ENCODE data around the gene SLC25A13. TPM values are rescaled to one million over a fixed set of nuclear protein-coding genes. Genes with fewer than 3 reads are reported as not detected.
A peak's percentile ranks its signal among the peaks of the same experiment; 100 is the strongest.

Gene SLC25A13
- total and polyA plus RNA-seq, 2 experiments from 2014 or later: 4.8 to 19.1 TPM

DNA sequence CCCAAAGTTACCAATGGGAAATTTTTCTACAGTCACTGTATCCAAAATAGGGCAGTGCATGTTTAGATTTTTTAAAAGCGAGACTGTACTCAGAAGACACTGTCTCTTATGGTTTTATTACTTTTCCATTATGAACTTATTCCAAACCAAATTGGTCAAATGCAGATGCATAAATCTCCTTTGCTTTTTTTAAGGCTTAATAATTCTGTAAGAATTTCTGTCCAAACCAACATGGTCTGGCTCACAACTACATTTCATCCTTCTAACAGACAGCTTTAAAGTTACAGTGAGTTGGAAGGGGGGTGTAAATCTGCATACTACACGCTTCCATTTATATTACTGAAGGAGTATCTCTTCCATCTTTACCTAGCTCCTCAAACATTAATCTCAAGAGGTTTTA is 199.2 kb downstream of the SLC25A13 start:
- 65 to 79% methylated on average over 2 of the region's 2 CpGs for WGBS, 2 experiments (ENCODE audit: low coverage in 1 of 2, low lambda C conversion rate in 2 of 2, missing lambda C conversion rate in 2 of 2)

DNA sequence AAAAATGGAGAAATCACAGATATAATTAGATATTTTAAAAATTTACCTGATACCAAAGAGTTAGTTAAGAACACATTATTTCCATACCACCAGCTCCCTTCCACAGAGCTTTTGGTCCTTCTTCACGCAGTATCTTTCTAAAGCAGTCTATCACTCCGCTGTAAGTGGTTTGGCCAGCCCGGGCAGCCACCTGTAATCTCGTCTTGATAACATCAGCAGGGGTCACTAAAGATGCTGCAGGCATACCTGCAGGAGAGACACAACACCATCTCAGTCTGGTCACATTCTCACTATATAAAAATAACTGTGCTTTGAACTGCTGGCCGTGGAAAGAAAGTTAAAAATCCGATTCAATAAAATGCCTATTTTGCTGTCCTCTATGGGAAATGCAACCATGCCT is 200.1 kb downstream of the SLC25A13 start:
- H3K79me2 ChIP-seq (ENCODE audit: insufficient read depth): no peaks in the 10 kb centered on the region
- H4K20me1 ChIP-seq (ENCODE audit: insufficient read depth): no peaks in the 10 kb centered on the region
- H3K4me2 ChIP-seq (ENCODE audit: unreplicated experiment): no peak overlapping the region
- H3F3A ChIP-seq (ENCODE audit: insufficient read depth): no peaks in the 10 kb centered on the region
- no peak overlapping the region for H2AFZ ChIP-seq
- TF ChIP-seq EZH2phosphoT487 (IDR thresholded peaks at IDR 0.05; ENCODE audit: insufficient read depth, low read depth) (no peak), EZH2 (IDR thresholded peaks at IDR 0.05; ENCODE audit: insufficient read depth, poor library complexity, severe bottlenecking) (no peak)
- no peaks in the 10 kb centered on the region for H3K9me3 ChIP-seq (ENCODE audit: low read depth)
- DNase-seq: no peak
- H3K36me3 ChIP-seq (ENCODE audit: low read depth): no peaks in the 10 kb centered on the region
- H3K27ac ChIP-seq: no peak overlapping the region
- no peaks in the 10 kb centered on the region for H3K9me2 ChIP-seq (ENCODE audit: insufficient read depth)
- H3K27me3 ChIP-seq (replicated peaks; ENCODE audit: insufficient read depth): no peaks in the 10 kb centered on the region
- in situ Hi-C loops (cut with MboI): no loop called here
- no peaks in the 10 kb centered on the region for H3K4me1 ChIP-seq (ENCODE audit: insufficient read depth)
- H3K9ac ChIP-seq: no peak overlapping the region
- 90 to 93% methylated on average over 6 of the region's 6 CpGs for WGBS, 2 experiments (ENCODE audit: low coverage in 1 of 2, low lambda C conversion rate in 2 of 2, missing lambda C conversion rate in 2 of 2)
- H3K4me3 ChIP-seq: no peak overlapping the region

More for the DNA sequence above, 199.2 kb downstream of the SLC25A13 start:
- no peak for DNase-seq
- no peak for TF ChIP-seq EZH2 (IDR thresholded peaks at IDR 0.05; ENCODE audit: insufficient read depth, poor library complexity, severe bottlenecking)
- TF ChIP-seq EZH2phosphoT487 (IDR thresholded peaks at IDR 0.05; ENCODE audit: insufficient read depth, low read depth): no peak
- Histone ChIP-seq H3K27me3 (replicated peaks; ENCODE audit: insufficient read depth) (no peaks in the 10 kb centered on the region), H3K9ac (no peak overlapping the region), H2AFZ (no peak overlapping the region), H3F3A (ENCODE audit: insufficient read depth) (no peaks in the 10 kb centered on the region), H3K79me2 (ENCODE audit: insufficient read depth) (no peaks in the 10 kb centered on the region), H3K9me2 (ENCODE audit: insufficient read depth) (no peaks in the 10 kb centered on the region), H4K20me1 (ENCODE audit: insufficient read depth) (no peaks in the 10 kb centered on the region), H3K4me3 (no peak overlapping the region), H3K4me2 (ENCODE audit: unreplicated experiment) (no peak overlapping the region), H3K4me1 (ENCODE audit: insufficient read depth) (no peaks in the 10 kb centered on the region), H3K9me3 (ENCODE audit: low read depth) (no peaks in the 10 kb centered on the region), H3K36me3 (ENCODE audit: low read depth) (no peaks in the 10 kb centered on the region), H3K27ac (no peak overlapping the region)
- in situ Hi-C loops (cut with MboI): no loop called here

DNA sequence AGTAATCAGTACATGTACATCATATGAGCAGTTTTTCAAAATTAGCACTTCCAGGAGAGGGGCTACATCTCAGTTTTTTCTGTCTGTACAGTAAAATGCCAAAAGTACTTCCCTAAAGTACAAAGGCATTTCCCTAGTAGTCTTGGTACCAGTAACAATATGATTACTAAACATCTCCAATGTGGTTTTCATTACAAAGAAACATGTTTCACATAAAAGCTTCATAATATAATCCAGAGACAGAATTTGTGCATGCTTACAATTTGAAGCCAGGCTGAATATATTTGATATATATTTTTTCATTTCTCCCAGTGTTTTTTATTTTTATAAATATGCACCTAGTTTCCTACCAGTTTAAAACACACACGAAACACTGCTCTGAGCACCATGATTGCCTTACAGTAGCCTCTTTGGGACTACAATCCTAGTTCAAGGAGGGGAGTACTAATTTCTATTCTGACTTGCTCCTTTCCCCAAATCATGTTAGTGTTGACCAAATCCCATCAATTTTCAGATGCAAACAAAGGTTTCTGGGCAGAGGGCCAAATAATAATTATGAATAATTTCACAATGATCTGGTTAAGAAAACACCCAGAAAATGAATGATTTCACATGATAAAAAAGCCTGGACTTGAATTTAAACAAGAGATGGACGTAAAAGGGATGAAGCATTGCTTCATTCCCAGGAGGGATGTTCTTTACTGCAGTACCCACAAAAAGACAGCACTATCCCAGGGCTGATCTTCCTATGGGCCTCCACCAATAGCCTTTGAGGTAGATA is 201.3 kb downstream of the SLC25A13 start:
- H3K4me1 ChIP-seq (ENCODE audit: insufficient read depth): no peaks in the 10 kb centered on the region
- DNase-seq: peak; percentile 9
- no peak overlapping the region for H3K27ac ChIP-seq
- in situ Hi-C loops (cut with MboI): no loop called here
- H3F3A ChIP-seq (ENCODE audit: insufficient read depth): no peaks in the 10 kb centered on the region
- H3K4me2 ChIP-seq (ENCODE audit: unreplicated experiment): no peak overlapping the region
- no peaks in the 10 kb centered on the region for H4K20me1 ChIP-seq (ENCODE audit: insufficient read depth)
- H3K36me3 ChIP-seq (ENCODE audit: low read depth): no peaks in the 10 kb centered on the region
- H3K9ac ChIP-seq: no peak overlapping the region
- H3K27me3 ChIP-seq (replicated peaks; ENCODE audit: insufficient read depth): no peaks in the 10 kb centered on the region
- H3K79me2 ChIP-seq (ENCODE audit: insufficient read depth): no peaks in the 10 kb centered on the region
- no peaks in the 10 kb centered on the region for H3K9me2 ChIP-seq (ENCODE audit: insufficient read depth)
- no peak overlapping the region for H3K4me3 ChIP-seq
- no peak overlapping the region for H2AFZ ChIP-seq
- H3K9me3 ChIP-seq (ENCODE audit: low read depth): no peaks in the 10 kb centered on the region
- WGBS, 2 experiments (ENCODE audit: low coverage in 1 of 2, low lambda C conversion rate in 2 of 2, missing lambda C conversion rate in 2 of 2): 43 to 72% methylated on average over 2 of the region's 2 CpGs
- TF ChIP-seq EZH2 (IDR thresholded peaks at IDR 0.05; ENCODE audit: insufficient read depth, poor library complexity, severe bottlenecking): no peak
- no peak for TF ChIP-seq EZH2phosphoT487 (IDR thresholded peaks at IDR 0.05; ENCODE audit: insufficient read depth, low read depth)

DNA sequence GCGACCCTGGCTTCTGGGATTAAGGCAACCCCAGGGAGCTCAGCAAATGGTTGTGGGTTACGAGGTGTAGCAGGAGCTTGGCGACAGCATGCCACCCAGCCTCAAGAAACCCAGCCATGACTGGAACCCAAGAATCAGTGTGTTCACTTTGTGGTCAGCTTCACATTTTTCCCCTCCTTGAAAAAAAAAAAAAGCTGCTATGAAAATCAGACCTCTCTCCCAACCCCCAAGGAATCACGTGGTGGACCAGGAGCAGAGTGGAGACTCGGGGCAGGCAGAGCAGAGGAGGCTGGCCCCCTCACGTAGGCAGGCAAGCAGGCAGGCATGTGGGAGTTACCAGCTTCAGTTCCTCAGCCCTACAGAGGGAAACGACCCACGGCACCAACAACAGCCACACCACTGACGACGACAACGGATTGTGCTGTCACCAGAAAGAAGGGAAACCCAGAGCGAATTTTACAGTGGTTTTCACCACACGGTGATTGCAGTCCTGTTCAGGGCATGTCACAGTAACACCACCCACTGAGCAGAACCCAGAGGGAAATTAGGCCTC is 203.4 kb downstream of the SLC25A13 start:
- H3K9me2 ChIP-seq (ENCODE audit: insufficient read depth): no peaks in the 10 kb centered on the region
- no peak overlapping the region for H3K27ac ChIP-seq
- H3K9me3 ChIP-seq (ENCODE audit: low read depth): no peaks in the 10 kb centered on the region
- no peaks in the 10 kb centered on the region for H3K36me3 ChIP-seq (ENCODE audit: low read depth)
- H3K79me2 ChIP-seq (ENCODE audit: insufficient read depth): no peaks in the 10 kb centered on the region
- H3K9ac ChIP-seq: no peak overlapping the region
- H3K4me2 ChIP-seq (ENCODE audit: unreplicated experiment): no peak overlapping the region
- H3K27me3 ChIP-seq (replicated peaks; ENCODE audit: insufficient read depth): no peaks in the 10 kb centered on the region
- no peaks in the 10 kb centered on the region for H3F3A ChIP-seq (ENCODE audit: insufficient read depth)
- in situ Hi-C loops (cut with MboI): no loop called here
- WGBS, 2 experiments (ENCODE audit: low coverage in 1 of 2, low lambda C conversion rate in 2 of 2, missing lambda C conversion rate in 2 of 2): 95 to 97% methylated on average over 11 to 13 of the region's 13 CpGs
- no peak overlapping the region for H2AFZ ChIP-seq
- H3K4me3 ChIP-seq: no peak overlapping the region
- TF ChIP-seq EZH2phosphoT487 (IDR thresholded peaks at IDR 0.05; ENCODE audit: insufficient read depth, low read depth) (no peak), EZH2 (IDR thresholded peaks at IDR 0.05; ENCODE audit: insufficient read depth, poor library complexity, severe bottlenecking) (no peak)
- no peaks in the 10 kb centered on the region for H4K20me1 ChIP-seq (ENCODE audit: insufficient read depth)
- DNase-seq: no peak
- no peaks in the 10 kb centered on the region for H3K4me1 ChIP-seq (ENCODE audit: insufficient read depth)
